ENCODE measurements around the gene SNAI3. TPM values are rescaled to one million over a fixed set of nuclear protein-coding genes. Genes with fewer than 3 reads are reported as not detected.
A peak's percentile ranks its signal among the peaks of the same experiment; 100 is the strongest.

SNAI3 gene
- total RNA-seq, 4 donors from 2014 or later: 0.40 to 0.44 TPM; not detected in 2

- WGBS: 0% methylated on average over 2 of the region's 86 CpGs
- no peaks in the 10 kb centered on the region for H3K27me3 ChIP-seq
- peak within 1 kb of the TSS; percentile 89 for H3K27ac ChIP-seq
- no peaks in the 10 kb centered on the region for H3K9me3 ChIP-seq
- peaks cover 57% of the 10 kb centered on the region for H3K4me1 ChIP-seq
- H3K36me3 ChIP-seq: peaks cover 5% of the 10 kb centered on the region
- peak; percentile 90 to 91 for DNase-seq (ENCODE audit: low spot score in 2 of 2)
- TF ChIP-seq CTCF (IDR thresholded peaks at IDR 0.05) (no peak), POLR2A (IDR thresholded peaks at IDR 0.05) (peak in 1 of 2 donors; percentile 42), POLR2AphosphoS5 (IDR thresholded peaks at IDR 0.05) (peak in 2 of 3 donors; percentile 72 to 89)
- peak within 1 kb of the TSS; percentile 100 for H3K4me3 ChIP-seq
Observed at GRCh38 chr16:88706229-88706964, 20.1 kb upstream of the SNAI3 start, which contains the start of the genes CTU2 and RNF166. Gene CTU2, plus strand, starts transcription at chr16:88706503. Its CDS starts 28 bp downstream, at chr16:88706531. Gene RNF166, minus strand, starts transcription at chr16:88706408. Its CDS starts 83 bp downstream, at chr16:88706325.

GRCh38 chr16:88705801-88706228, 19.5 kb upstream of the SNAI3 start:
- no peak for DNase-seq (ENCODE audit: low spot score in 2 of 2)
- no peaks in the 10 kb centered on the region for H3K9me3 ChIP-seq
- peaks cover 5% of the 10 kb centered on the region for H3K36me3 ChIP-seq
- H3K27ac ChIP-seq: peak overlapping the region; percentile 89
- peak overlapping the region; percentile 100 for H3K4me3 ChIP-seq
- no peak for TF ChIP-seq CTCF (IDR thresholded peaks at IDR 0.05)
- TF ChIP-seq POLR2AphosphoS5 (IDR thresholded peaks at IDR 0.05): no peak
- no peak for TF ChIP-seq EP300 (IDR thresholded peaks at IDR 0.05)
- no peak for TF ChIP-seq POLR2A (IDR thresholded peaks at IDR 0.05)
- H3K4me1 ChIP-seq: peaks cover 60% of the 10 kb centered on the region
- no peaks in the 10 kb centered on the region for H3K27me3 ChIP-seq
- WGBS: 0% methylated on average over 6 of the region's 57 CpGs

- H3K4me3 ChIP-seq: peak overlapping the region; percentile 100
- WGBS: 29% methylated on average over 8 of the region's 9 CpGs
- peaks cover 8% of the 10 kb centered on the region for H3K36me3 ChIP-seq
- peak overlapping the region; percentile 89 for H3K27ac ChIP-seq
- peaks cover 63% of the 10 kb centered on the region for H3K4me1 ChIP-seq
- H3K9me3 ChIP-seq: no peaks in the 10 kb centered on the region
- no peaks in the 10 kb centered on the region for H3K27me3 ChIP-seq
- no peak for DNase-seq (ENCODE audit: low spot score in 2 of 2)
- TF ChIP-seq POLR2AphosphoS5 (IDR thresholded peaks at IDR 0.05) (no peak), POLR2A (IDR thresholded peaks at IDR 0.05) (no peak), EP300 (IDR thresholded peaks at IDR 0.05) (no peak)
Observed at GRCh38 chr16:88705076-88705684, 18.9 kb upstream of the SNAI3 start.

GRCh38 chr16:88703486-88704309, 17.4 kb upstream of the SNAI3 start:
- DNase-seq (ENCODE audit: low spot score in 2 of 2): no peak
- Histone ChIP-seq H3K36me3 (peaks cover 23% of the 10 kb centered on the region), H3K27me3 (no peaks in the 10 kb centered on the region), H3K9me3 (no peaks in the 10 kb centered on the region), H3K4me3 (peak overlapping the region; percentile 12), H3K4me1 (peaks cover 67% of the 10 kb centered on the region), H3K27ac (peak overlapping the region; percentile 12)
- TF ChIP-seq POLR2A (IDR thresholded peaks at IDR 0.05): no peak
- no peak for TF ChIP-seq EP300 (IDR thresholded peaks at IDR 0.05)
- no peak for TF ChIP-seq POLR2AphosphoS5 (IDR thresholded peaks at IDR 0.05)
- WGBS: 72% methylated on average over 15 of the region's 26 CpGs

- H3K4me1 ChIP-seq: peaks cover 60% of the 10 kb centered on the region
- H3K4me3 ChIP-seq: no peak overlapping the region
- peaks cover 34% of the 10 kb centered on the region for H3K36me3 ChIP-seq
- H3K27me3 ChIP-seq: no peaks in the 10 kb centered on the region
- no peak for DNase-seq (ENCODE audit: low spot score in 2 of 2)
- H3K9me3 ChIP-seq: no peaks in the 10 kb centered on the region
- TF ChIP-seq POLR2A (IDR thresholded peaks at IDR 0.05): no peak
- TF ChIP-seq POLR2AphosphoS5 (IDR thresholded peaks at IDR 0.05): no peak
- TF ChIP-seq CTCF (IDR thresholded peaks at IDR 0.05): no peak
- no peak for TF ChIP-seq EP300 (IDR thresholded peaks at IDR 0.05)
- H3K27ac ChIP-seq: no peak overlapping the region
- 81% methylated on average over 29 of the region's 31 CpGs for WGBS
Observed at GRCh38 chr16:88702371-88703210, 16.3 kb upstream of the SNAI3 start.
